ENCODE results near the gene ACTR3. TPM values are rescaled to one million over a fixed set of nuclear protein-coding genes. Genes with fewer than 3 reads are reported as not detected.

Gene ACTR3
- total and polyA plus RNA-seq, 10 of the 15 experiments (the other 5 are each of a cell fraction or from before 2014, with no cell fraction given), result 79.1 to 616 (median 471) TPM

DNA sequence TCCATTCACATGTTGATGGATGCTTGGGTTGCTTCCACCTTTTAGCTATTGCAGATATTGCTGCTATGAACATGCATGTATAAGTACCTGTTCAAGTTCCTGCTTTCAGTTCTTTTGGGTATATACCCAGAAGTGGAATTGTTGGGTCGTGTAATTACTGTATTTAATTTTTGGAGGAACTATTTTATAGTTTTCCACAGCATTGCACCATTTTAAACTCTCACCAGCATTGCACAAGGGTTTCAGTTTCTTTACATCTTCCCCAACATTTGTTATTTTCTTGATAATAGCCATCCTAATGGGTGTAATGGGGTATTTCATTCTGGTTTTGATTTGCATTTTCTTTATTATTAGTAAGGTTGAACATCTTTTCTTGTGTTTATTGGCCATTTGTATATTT, 16.0 kb downstream of the ACTR3 start:
- whole genome bisulfite sequencing (ENCODE audit: insufficient coverage, insufficient replicate concordance, low lambda C conversion rate, missing lambda C conversion rate), result 4% methylated on average over 1 of the region's 1 CpG
- no peak overlapping the region for H2AFZ ChIP-seq (ENCODE audit: control insufficient read depth, low read depth, low read length)
- H3K36me3 ChIP-seq (ENCODE audit: control insufficient read depth in 2 of 2, insufficient read depth in 2 of 2, low read length in 1 of 2), result peaks cover 0 to 10% of the 10 kb centered on the region in 2 experiments; a peak in 2 of 4 replicates
- no peaks in the 10 kb centered on the region for H3K27me3 ChIP-seq (replicated peaks in 1 of 2; ENCODE audit: control insufficient read depth in 2 of 2, insufficient read depth in 2 of 2, low read length in 1 of 2)
- RAD21 ChIA-PET (ENCODE audit: unreplicated experiment), result interaction anchor here (1.1 to 2.2 kb wide), 2 partner anchors 9 to 12 kb away, joined by 3 to 8 read pairs; no protein-coding TSS in a partner anchor
- BruUV-seq (replicated peaks), result no TSS peak
- SMC1A ChIA-PET (ENCODE audit: uncharacterized antibody, unreplicated experiment), result interaction anchor here (1.6 to 14.2 kb wide), 2 partner anchors 11 to 37 kb away, joined by 4 to 189 read pairs; partner anchors contain the start of gene ACTR3
- FAIRE-seq (no peak), DNase-seq (ENCODE audit: low read depth, low spot score) (no peak), ATAC-seq (no peak)
- CTCF ChIA-PET, result interaction anchor here (6.2 kb wide), 1 partner anchor 10 kb away, joined by 59 read pairs; no protein-coding TSS in a partner anchor
- H3K9ac ChIP-seq (ENCODE audit: control insufficient read depth, insufficient read depth, low read length), result no peak overlapping the region
- H3K4me2 ChIP-seq (ENCODE audit: control insufficient read depth, insufficient read depth), result no peak overlapping the region
- H3K79me2 ChIP-seq (ENCODE audit: control insufficient read depth, insufficient read depth, low read length), result peaks cover 100% of the 10 kb centered on the region
- H3K27ac ChIP-seq (ENCODE audit: control insufficient read depth, insufficient read depth), result no peak overlapping the region
- POLR2A ChIA-PET, result interaction anchor here (8.2 kb wide), 1 partner anchor 11 kb away, joined by 80 read pairs; no protein-coding TSS in a partner anchor
- in situ Hi-C loops (cut with MboI) (no loop called here), intact Hi-C loops (cut with micrococcal nuclease; ENCODE audit: unreplicated experiment) (no loop called here)
- no peak for TF ChIP-seq ZNF207 (IDR thresholded peaks at IDR 0.05; ENCODE audit: borderline replicate concordance)
- TF ChIP-seq, protein P1, sequence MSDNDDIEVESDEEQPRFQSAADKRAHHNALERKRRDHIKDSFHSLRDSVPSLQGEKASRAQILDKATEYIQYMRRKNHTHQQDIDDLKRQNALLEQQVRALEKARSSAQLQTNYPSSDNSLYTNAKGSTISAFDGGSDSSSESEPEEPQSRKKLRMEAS (IDR thresholded peaks at IDR 0.05; ENCODE audit: low read depth, low read length), result no peak
- no peak for TF ChIP-seq STAT1 (conservative IDR thresholded peaks at IDR 0.05)
- TF ChIP-seq NFYA (IDR thresholded peaks at IDR 0.05; ENCODE audit: borderline replicate concordance, low read depth, low read length), result no peak
- no peak for TF ChIP-seq CBX5 (IDR thresholded peaks at IDR 0.05; ENCODE audit: low read depth)
- no peak for TF ChIP-seq RB1 (IDR thresholded peaks at IDR 0.05; ENCODE audit: borderline replicate concordance)
- TF ChIP-seq, protein P2, sequence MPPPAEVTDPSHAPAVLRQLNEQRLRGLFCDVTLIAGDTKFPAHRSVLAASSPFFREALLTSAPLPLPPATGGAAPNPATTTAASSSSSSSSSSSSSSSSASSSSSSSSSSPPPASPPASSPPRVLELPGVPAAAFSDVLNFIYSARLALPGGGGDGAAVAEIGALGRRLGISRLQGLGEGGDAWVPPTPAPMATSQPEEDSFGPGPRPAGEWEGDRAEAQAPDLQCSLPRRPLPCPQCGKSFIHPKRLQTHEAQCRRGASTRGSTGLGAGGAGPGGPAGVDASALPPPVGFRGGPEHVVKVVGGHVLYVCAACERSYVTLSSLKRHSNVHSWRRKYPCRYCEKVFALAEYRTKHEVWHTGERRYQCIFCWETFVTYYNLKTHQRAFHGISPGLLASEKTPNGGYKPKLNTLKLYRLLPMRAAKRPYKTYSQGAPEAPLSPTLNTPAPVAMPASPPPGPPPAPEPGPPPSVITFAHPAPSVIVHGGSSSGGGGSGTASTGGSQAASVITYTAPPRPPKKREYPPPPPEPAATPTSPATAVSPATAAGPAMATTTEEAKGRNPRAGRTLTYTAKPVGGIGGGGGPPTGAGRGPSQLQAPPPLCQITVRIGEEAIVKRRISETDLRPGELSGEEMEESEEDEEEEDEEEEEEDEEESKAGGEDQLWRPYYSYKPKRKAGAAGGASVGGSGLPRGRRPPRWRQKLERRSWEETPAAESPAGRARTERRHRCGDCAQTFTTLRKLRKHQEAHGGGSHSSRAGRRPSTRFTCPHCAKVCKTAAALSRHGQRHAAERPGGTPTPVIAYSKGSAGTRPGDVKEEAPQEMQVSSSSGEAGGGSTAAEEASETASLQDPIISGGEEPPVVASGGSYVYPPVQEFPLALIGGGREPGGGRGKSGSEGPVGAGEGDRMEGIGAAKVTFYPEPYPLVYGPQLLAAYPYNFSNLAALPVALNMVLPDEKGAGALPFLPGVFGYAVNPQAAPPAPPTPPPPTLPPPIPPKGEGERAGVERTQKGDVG (CRISPR knock-in tag; IDR thresholded peaks at IDR 0.05), result no peak
- TF ChIP-seq POLR2AphosphoS2 (IDR thresholded peaks at IDR 0.05; ENCODE audit: low read depth, low read length), result no peak
- TF ChIP-seq, protein P3, sequence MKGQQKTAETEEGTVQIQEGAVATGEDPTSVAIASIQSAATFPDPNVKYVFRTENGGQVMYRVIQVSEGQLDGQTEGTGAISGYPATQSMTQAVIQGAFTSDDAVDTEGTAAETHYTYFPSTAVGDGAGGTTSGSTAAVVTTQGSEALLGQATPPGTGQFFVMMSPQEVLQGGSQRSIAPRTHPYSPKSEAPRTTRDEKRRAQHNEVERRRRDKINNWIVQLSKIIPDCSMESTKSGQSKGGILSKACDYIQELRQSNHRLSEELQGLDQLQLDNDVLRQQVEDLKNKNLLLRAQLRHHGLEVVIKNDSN (IDR thresholded peaks at IDR 0.05; ENCODE audit: borderline replicate concordance, extremely low read length, insufficient read depth, low read depth, low read length), result no peak
- TF ChIP-seq, protein P4, sequence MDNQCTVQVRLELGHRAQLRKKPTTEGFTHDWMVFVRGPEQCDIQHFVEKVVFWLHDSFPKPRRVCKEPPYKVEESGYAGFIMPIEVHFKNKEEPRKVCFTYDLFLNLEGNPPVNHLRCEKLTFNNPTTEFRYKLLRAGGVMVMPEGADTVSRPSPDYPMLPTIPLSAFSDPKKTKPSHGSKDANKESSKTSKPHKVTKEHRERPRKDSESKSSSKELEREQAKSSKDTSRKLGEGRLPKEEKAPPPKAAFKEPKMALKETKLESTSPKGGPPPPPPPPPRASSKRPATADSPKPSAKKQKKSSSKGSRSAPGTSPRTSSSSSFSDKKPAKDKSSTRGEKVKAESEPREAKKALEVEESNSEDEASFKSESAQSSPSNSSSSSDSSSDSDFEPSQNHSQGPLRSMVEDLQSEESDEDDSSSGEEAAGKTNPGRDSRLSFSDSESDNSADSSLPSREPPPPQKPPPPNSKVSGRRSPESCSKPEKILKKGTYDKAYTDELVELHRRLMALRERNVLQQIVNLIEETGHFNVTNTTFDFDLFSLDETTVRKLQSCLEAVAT (IDR thresholded peaks at IDR 0.05), result no peak
- no peak for TF ChIP-seq FOXM1 (IDR thresholded peaks at IDR 0.05; ENCODE audit: low read depth, low read length)
- H4K20me1 ChIP-seq (ENCODE audit: control insufficient read depth, insufficient read depth), result peaks cover 5% of the 10 kb centered on the region; the same call in 1 of the 2 replicates
- no peak overlapping the region for H3K4me3 ChIP-seq
- peaks cover 14% of the 10 kb centered on the region for H3K4me1 ChIP-seq (ENCODE audit: control insufficient read depth, insufficient read depth, low read length)
- peaks cover 11% of the 10 kb centered on the region for H3K9me3 ChIP-seq (replicated peaks; ENCODE audit: control insufficient read depth, insufficient read depth, low read length)
